Upper lobe of left lung (tissue), 6 donors: ENCODE data around the gene DHRS2. TPM values are rescaled to one million over a fixed set of nuclear protein-coding genes. Genes with fewer than 3 reads are reported as not detected.
A peak's percentile ranks its signal among the peaks of the same experiment; 100 is the strongest.

Experiments used
- ATAC-seq, 2 donors: fragments of 200-7000 bp; cut with Tn5 transposase; one replicate each; pipeline ENCODE4 v1.9.1; 2022; ENCODE audit warnings: mild to moderate bottlenecking in 2 of 2, moderate library complexity in 2 of 2; ENCODE audit not compliant: low FRiP score in 2 of 2
- DNase-seq, 2 donors: peaks; one replicate each; pipeline ENCODE4 v3.0.0-alpha.2; 2019 to 2020
- H3K27ac ChIP-seq, 4 donors: fragments of 200-600 bp; sonication (generic); one replicate each; pipeline ENCODE4 v1.5.1; 2016 to 2019
- H3K27me3 ChIP-seq, 4 donors: fragments of 200-600 bp; sonication (generic); one replicate each; pipeline ENCODE4 v1.5.1; 2017 to 2019
- H3K36me3 ChIP-seq, 4 donors: fragments of 200-600 bp; sonication (generic); one replicate each; pipeline ENCODE4 v1.5.1; 2016 to 2019
- H3K4me1 ChIP-seq, 4 donors: fragments of 200-600 bp; sonication (generic); one replicate each; pipeline ENCODE4 v1.5.1; 2018 to 2019
- H3K4me3 ChIP-seq, 4 donors: fragments of 200-600 bp; sonication (generic); one replicate each; pipeline ENCODE4 v1.5.1; 2017 to 2019; ENCODE audit warnings: mild to moderate bottlenecking in 2 of 4, moderate library complexity in 1 of 4
- H3K9me3 ChIP-seq, 4 donors: fragments of 200-600 bp; sonication (generic); one replicate each; pipeline ENCODE4 v1.5.1; 2018 to 2019
- EP300 ChIP-seq, 4 donors: sonication (generic); formaldehyde crosslinking; IDR thresholded peaks; one replicate each; pipeline ENCODE4 v1.5.1; 2017; ENCODE audit warnings: antibody characterized with exemption in 4 of 4, control low read depth in 2 of 4
- POLR2A ChIP-seq, 4 donors: fragments of 450-650 bp; IDR thresholded peaks; one replicate each; pipeline ENCODE4 v1.5.1; 2016 to 2017; ENCODE audit warnings: antibody characterized with exemption in 4 of 4, mild to moderate bottlenecking in 2 of 4
- POLR2AphosphoS5 ChIP-seq, 2 donors: sonication (generic); formaldehyde crosslinking; IDR thresholded peaks; one replicate each; pipeline ENCODE4 v1.5.1; 2017; ENCODE audit warnings: antibody characterized with exemption in 2 of 2
- WGBS, 2 donors: methylation state at CpG; one replicate each; pipeline ENCODE4 v1.1.5; 2017 to 2018; 5-methylcytosine and 5-hydroxymethylcytosine counted together
- total RNA-seq, 6 donors: library from RNA; depleted of rRNA in 4 of 6; stranded (reverse); fragments of >200 nt in 4 of 6; gene quantifications; one replicate each; pipeline versions ENCODE4 v1.1.0 to v1.2.1, GENCODE V29; 2016 to 2021
- TF ChIP-seq, protein P1 (sequence below), 6 experiments: fragments of 450-650 bp in 4 of 6; fragments of 200-600 bp in 2 of 6; sonication (generic) in 2 of 6; IDR thresholded peaks; one replicate each; pipeline ENCODE4 v1.5.1; 2016 to 2019; ENCODE audit warnings: antibody characterized with exemption in 6 of 6
- donor health status: DM: no; HTN: no; CAD: no; lungs with moderate emphysema.
- donor health status: DM: no; HTN: yes; CAD: no; lungs with severe emphysema.

The DHRS2 gene
- total RNA-seq, 6 donors from 2014 or later = 0.30 to 5.2 (median 0.76) TPM; not detected in 1

DNA sequence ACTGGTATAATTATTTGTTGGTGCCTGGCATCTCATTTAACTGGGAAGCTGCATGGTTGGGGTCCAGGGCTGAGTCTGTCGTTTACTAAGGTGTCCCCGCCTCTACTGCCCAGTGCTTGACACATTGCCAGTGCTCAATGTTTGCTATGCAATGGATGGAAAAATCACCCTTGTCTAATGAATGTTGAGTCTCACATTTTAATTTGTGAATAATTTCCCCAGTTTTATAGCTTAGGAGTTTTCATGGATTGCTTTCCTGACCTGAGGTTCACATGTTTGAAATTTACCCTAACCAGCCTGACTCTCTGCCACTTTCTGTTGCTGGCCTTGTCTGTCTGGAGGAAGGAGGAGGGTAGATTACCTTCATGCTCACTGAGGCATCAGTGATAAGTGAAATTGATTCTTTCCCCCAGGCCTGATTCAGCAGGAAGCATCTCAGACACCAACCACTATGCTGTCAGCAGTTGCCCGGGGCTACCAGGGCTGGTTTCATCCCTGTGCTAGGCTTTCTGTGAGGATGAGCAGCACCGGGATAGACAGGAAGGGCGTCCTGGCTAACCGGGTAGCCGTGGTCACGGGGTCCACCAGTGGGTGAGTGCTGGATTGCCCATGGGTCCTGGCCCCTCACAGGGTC lies 2.4 kb downstream of the DHRS2 start:
- no peak overlapping the region for H3K27ac ChIP-seq
- no peaks in the 10 kb centered on the region for H3K9me3 ChIP-seq
- H3K4me1 ChIP-seq = peaks cover 0 to 4% (median 0%) of the 10 kb centered on the region in 4 donors
- 84 to 88% methylated on average over 8 of the region's 8 CpGs for WGBS, 2 donors
- ATAC-seq (no peak), DNase-seq (no peak)
- no peak overlapping the region for H3K4me3 ChIP-seq
- H3K27me3 ChIP-seq = no peaks in the 10 kb centered on the region
- H3K36me3 ChIP-seq = no peaks in the 10 kb centered on the region
- TF ChIP-seq, protein P1, sequence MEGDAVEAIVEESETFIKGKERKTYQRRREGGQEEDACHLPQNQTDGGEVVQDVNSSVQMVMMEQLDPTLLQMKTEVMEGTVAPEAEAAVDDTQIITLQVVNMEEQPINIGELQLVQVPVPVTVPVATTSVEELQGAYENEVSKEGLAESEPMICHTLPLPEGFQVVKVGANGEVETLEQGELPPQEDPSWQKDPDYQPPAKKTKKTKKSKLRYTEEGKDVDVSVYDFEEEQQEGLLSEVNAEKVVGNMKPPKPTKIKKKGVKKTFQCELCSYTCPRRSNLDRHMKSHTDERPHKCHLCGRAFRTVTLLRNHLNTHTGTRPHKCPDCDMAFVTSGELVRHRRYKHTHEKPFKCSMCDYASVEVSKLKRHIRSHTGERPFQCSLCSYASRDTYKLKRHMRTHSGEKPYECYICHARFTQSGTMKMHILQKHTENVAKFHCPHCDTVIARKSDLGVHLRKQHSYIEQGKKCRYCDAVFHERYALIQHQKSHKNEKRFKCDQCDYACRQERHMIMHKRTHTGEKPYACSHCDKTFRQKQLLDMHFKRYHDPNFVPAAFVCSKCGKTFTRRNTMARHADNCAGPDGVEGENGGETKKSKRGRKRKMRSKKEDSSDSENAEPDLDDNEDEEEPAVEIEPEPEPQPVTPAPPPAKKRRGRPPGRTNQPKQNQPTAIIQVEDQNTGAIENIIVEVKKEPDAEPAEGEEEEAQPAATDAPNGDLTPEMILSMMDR (IDR thresholded peaks at IDR 0.05) = no peak
- no peak for TF ChIP-seq POLR2AphosphoS5 (IDR thresholded peaks at IDR 0.05)
- no peak for TF ChIP-seq POLR2A (IDR thresholded peaks at IDR 0.05)
- TF ChIP-seq EP300 (IDR thresholded peaks at IDR 0.05) = no peak

DNA sequence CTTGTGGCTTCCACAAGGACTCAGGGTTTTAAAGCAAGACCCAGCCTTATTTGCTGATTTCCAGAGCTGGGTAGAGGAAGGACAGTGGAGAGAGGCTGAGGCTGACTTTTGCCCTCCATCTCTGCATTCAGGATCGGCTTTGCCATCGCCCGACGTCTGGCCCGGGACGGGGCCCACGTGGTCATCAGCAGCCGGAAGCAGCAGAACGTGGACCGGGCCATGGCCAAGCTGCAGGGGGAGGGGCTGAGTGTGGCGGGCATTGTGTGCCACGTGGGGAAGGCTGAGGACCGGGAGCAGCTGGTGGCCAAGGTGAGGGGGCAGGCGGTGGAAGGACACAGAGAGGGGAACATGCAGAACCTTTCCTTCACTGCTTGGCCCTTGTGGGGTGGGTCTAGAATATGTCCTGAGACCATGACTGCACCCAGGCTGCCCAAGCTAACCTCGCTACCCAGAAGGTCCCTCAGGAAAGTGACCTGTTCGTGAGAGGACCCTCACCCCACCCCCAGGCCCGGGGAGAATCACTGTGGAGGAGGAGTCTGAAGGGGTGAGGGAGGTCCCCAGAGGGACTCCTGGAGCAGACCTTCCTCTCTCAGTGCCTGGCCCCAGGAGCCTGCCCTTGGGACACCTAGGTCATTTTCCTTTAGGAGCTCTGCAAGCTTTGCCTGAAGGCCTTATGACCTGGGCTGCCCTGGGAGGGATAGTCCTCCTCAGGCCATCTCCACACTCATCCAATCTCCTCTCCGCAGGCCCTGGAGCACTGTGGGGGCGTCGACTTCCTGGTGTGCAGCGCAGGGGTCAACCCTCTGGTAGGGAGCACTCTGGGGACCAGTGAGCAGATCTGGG lies 3.1 kb downstream of the DHRS2 start:
- TF ChIP-seq, protein P1 (IDR thresholded peaks at IDR 0.05) = no peak
- TF ChIP-seq POLR2AphosphoS5 (IDR thresholded peaks at IDR 0.05) (no peak), POLR2A (IDR thresholded peaks at IDR 0.05) (no peak), EP300 (IDR thresholded peaks at IDR 0.05) (no peak)
- WGBS, 2 donors = 87 to 95% methylated on average over 8 to 18 of the region's 21 CpGs
- ATAC-seq (no peak), DNase-seq (peak in 1 of 2 donors; percentile 72)
- peaks cover 0 to 4% (median 0%) of the 10 kb centered on the region in 4 donors for H3K4me1 ChIP-seq
- no peak overlapping the region for H3K27ac ChIP-seq
- H3K27me3 ChIP-seq = no peaks in the 10 kb centered on the region
- H3K36me3 ChIP-seq = no peaks in the 10 kb centered on the region
- H3K4me3 ChIP-seq = no peak overlapping the region
- no peaks in the 10 kb centered on the region for H3K9me3 ChIP-seq

DNA sequence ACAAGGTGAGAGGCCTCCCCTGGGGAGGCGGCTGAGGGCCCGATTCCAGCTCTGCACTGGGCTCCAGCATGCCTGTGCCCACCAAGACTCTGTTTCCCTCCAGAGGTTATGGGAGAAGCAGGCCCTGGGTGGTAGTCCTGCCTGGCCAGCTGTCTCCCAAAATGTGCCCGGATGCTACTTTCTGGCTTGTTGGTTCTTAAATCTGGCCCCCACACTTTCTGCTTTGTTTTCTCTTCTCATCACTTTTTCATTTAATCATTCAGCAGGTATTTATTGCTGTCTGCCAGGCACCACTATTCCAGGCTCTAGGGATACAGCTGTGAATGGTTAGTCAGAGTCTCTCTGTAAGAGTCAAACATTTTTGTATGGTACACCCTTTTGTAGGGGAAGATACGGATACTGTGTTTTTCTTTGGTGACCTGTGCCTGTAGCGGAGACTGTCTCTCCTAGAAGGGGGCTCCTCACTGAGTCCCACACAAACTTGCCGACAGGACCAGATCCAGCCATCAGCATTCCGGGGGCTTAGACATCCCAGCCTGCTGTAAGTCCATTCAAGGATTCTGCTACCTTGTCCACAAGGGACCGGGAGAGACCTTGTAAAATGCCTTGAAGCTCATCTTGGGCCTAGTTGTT lies 3.8 kb downstream of the DHRS2 start:
- Histone ChIP-seq H3K27ac (no peak overlapping the region), H3K36me3 (no peaks in the 10 kb centered on the region), H3K4me3 (no peak overlapping the region), H3K9me3 (no peaks in the 10 kb centered on the region), H3K27me3 (no peaks in the 10 kb centered on the region), H3K4me1 (peaks cover 0 to 4% (median 0%) of the 10 kb centered on the region in 4 donors)
- DNase-seq (no peak), ATAC-seq (no peak)
- 92 to 96% methylated on average over 8 of the region's 8 CpGs for WGBS, 2 donors
- TF ChIP-seq, protein P1 (IDR thresholded peaks at IDR 0.05) = no peak
- TF ChIP-seq EP300 (IDR thresholded peaks at IDR 0.05) (no peak), POLR2AphosphoS5 (IDR thresholded peaks at IDR 0.05) (no peak), POLR2A (IDR thresholded peaks at IDR 0.05) (no peak)

DNA sequence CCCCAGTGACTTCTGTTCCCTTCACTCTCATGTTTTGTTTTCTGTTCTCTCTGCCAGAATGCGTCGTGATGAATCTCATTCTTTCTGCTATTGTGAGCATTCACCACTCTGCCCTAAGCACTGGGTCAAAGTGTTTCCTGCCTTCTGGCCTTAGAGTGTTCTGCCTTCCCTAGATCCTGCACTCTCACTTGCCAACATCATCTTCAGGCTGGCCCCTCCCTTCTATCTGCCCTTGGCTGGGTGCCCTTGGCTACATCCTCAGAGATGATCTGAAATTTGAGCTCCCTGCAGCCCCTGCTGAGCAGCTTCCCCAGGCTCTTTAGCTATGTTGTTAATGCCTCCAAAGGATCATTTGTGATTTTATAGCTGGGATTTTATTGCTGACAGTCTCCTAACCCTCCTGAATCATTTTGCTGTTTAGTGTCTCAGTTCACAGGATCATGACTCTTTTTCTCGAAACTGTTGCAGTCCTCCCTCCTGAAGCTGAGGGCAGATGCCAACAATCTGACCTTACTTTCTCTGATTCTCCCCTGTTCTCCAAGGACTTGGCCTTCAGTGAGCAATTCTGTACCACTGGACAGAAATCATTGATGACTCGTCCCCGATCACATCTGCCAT lies 4.5 kb downstream of the DHRS2 start:
- no peak overlapping the region for H3K4me3 ChIP-seq
- no peak for DNase-seq
- H3K27me3 ChIP-seq = no peaks in the 10 kb centered on the region
- WGBS, 2 donors = 65 to 66% methylated on average over 5 of the region's 5 CpGs
- ATAC-seq = peak in 1 of 2 donors; percentile 71
- H3K9me3 ChIP-seq = no peaks in the 10 kb centered on the region
- H3K4me1 ChIP-seq = peaks cover 0 to under 1% (median 0%) of the 10 kb centered on the region in 4 donors
- no peak overlapping the region for H3K27ac ChIP-seq
- TF ChIP-seq POLR2AphosphoS5 (IDR thresholded peaks at IDR 0.05) (no peak), EP300 (IDR thresholded peaks at IDR 0.05) (no peak), POLR2A (IDR thresholded peaks at IDR 0.05) (no peak)
- TF ChIP-seq, protein P1 (IDR thresholded peaks at IDR 0.05) = no peak
- no peaks in the 10 kb centered on the region for H3K36me3 ChIP-seq
